DOHH2 (cell line): ENCODE measurements around the gene PDRG1.

Experiments
- CTCF ChIP-seq: fragments of 200-600 bp; sonication (generic); IDR thresholded peaks from one replicate; pipeline ENCODE4 v1.5.1; 2014; ENCODE audit warnings: antibody characterized with exemption, mild to moderate bottlenecking, low read depth, low read length; ENCODE audit not compliant: poor library complexity, severe bottlenecking
- EZH2phosphoT487 ChIP-seq: fragments of 200-600 bp; sonication (generic); IDR thresholded peaks from 2 replicates; pipeline ENCODE4 v1.6.1; 2017; ENCODE audit warnings: borderline replicate concordance, mild to moderate bottlenecking, antibody characterized with exemption, low read length, moderate library complexity, mixed read lengths

DNA sequence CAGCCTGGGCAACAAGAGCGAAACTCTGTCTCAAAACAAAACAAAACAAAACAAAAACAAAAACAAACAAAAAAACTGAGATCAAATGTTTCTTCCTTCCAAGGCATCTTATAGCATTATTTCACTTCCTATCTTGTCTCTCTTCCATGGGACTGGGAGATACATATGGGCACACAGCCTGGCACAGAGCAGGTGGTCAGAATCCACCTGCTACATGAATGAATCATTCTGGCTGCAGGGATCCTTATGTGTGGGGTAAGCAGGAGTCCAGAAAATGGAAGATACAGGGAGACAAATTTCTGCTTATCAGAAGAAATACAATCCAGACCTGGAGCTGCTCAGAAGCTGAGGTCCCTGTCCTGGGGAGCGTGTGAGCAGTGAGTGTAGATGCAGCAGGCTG, 40.2 kb upstream of the PDRG1 start:
- no peak for TF ChIP-seq CTCF
- no peak for TF ChIP-seq EZH2phosphoT487
